ENCODE data around the gene KCNK16. TPM values are rescaled to one million over a fixed set of nuclear protein-coding genes. Genes with fewer than 3 reads are reported as not detected.

KCNK16 gene
- total and polyA plus RNA-seq, 2 of the 4 experiments (the other 2 are of a cell fraction) = not detected

DNA sequence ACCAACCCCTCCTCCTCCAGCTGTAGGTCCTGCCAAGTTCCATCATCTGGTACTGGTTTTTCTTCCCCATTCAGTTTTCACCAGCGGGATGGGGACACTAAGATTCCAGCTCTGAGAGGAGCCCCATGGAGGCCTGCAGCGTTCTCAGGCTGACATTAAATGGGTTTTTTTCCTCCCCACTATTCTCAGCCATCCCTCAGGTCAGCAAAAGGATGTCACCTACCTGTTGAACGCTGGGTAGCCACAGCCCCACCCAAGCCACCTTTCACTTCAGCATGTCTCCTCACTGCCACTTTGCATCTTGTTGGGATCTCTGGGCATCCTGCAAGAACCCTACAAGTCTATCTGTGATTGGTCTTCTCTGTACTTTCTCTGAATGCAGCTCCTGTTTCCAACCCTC lies 15.0 kb downstream of the KCNK16 start:
- Histone ChIP-seq H3K14ac (replicated peaks; ENCODE audit: low read depth, low read length) (no peak overlapping the region), H4K8ac (ENCODE audit: low read depth in 2 of 2, low read length in 2 of 2) (no peak overlapping the region), H3K27me3 (ENCODE audit: control insufficient read depth, insufficient read depth, low read length) (peaks cover 6% of the 10 kb centered on the region; the same call in 1 of the 2 replicates), H3K4me2 (ENCODE audit: low read depth, low read length) (no peak overlapping the region), H2AK5ac (ENCODE audit: low read depth, low read length) (no peak overlapping the region), H4K20me1 (ENCODE audit: insufficient read depth, low read length) (no peaks in the 10 kb centered on the region), H3K36me3 (ENCODE audit: control insufficient read depth, insufficient read depth, low read length) (no peaks in the 10 kb centered on the region), H2BK120ac (ENCODE audit: low read depth, low read length) (no peak overlapping the region), H2BK15ac (ENCODE audit: low read depth, low read length) (no peak overlapping the region), H2AFZ (replicated peaks; ENCODE audit: low read length, poor library complexity) (no peak overlapping the region), H2BK5ac (ENCODE audit: low read depth, low read length, poor library complexity, severe bottlenecking) (no peak overlapping the region), H3K23ac (ENCODE audit: low read depth, low read length) (no peak overlapping the region), H4K91ac (ENCODE audit: insufficient read depth, low read depth, low read length) (no peak overlapping the region), H3K9me3 (ENCODE audit: control insufficient read depth, insufficient read depth, low read length) (no peaks in the 10 kb centered on the region), H3K79me1 (ENCODE audit: low read depth in 1 of 2, low read length in 2 of 2) (no peaks in the 10 kb centered on the region), H2BK20ac (ENCODE audit: low read depth, low read length) (no peak overlapping the region), H3K27ac (ENCODE audit: insufficient read depth, low read length) (no peak overlapping the region), H3K4me1 (ENCODE audit: control insufficient read depth, insufficient read depth, low read length) (no peaks in the 10 kb centered on the region), H3K56ac (ENCODE audit: extremely low read depth, insufficient read depth, low read length) (no peak overlapping the region), H2AK9ac (replicated peaks; ENCODE audit: low read depth, low read length, poor library complexity) (no peak overlapping the region), H3K4me3 (ENCODE audit: insufficient read depth, low read depth, low read length) (no peak overlapping the region), H3K4ac (ENCODE audit: low read depth, low read length) (no peak overlapping the region), H3K9ac (ENCODE audit: low read depth, low read length) (no peak overlapping the region), H4K5ac (ENCODE audit: low read depth, low read length) (no peak overlapping the region), H3K18ac (ENCODE audit: low read depth, low read length) (no peak overlapping the region), H3K9me1 (ENCODE audit: insufficient read depth, low read length) (no peaks in the 10 kb centered on the region)
- 31% methylated on average over 3 of the region's 3 CpGs; no CpG with 5 or more reads in 1 of the 2 experiments for WGBS, 2 experiments (ENCODE audit: extremely low coverage in 2 of 2, insufficient read length in 1 of 2)
- CTCF ChIA-PET = interaction anchor here (1.9 kb wide), 1 partner anchor 334 kb away, joined by 6 read pairs; no protein-coding TSS in a partner anchor
- DNase-seq (no peak), ATAC-seq (ENCODE audit: low read depth) (no peak)
- no TSS peak for BruUV-seq (replicated peaks)
- TF ChIP-seq USF2 (IDR thresholded peaks at IDR 0.05; ENCODE audit: low read depth, low read length) (no peak), RAD21 (IDR thresholded peaks at IDR 0.05; ENCODE audit: low read length) (no peak), FOS (IDR thresholded peaks at IDR 0.05; ENCODE audit: low read depth, low read length) (no peak), CEBPB (IDR thresholded peaks at IDR 0.05; ENCODE audit: low read depth, low read length) (no peak), NFE2L2 (IDR thresholded peaks at IDR 0.05; ENCODE audit: low read depth, low read length) (no peak), BHLHE40 (IDR thresholded peaks at IDR 0.05; ENCODE audit: low read depth, low read length) (no peak), MAFK (IDR thresholded peaks at IDR 0.05; ENCODE audit: low read depth, low read length) (no peak), MAZ (IDR thresholded peaks at IDR 0.05; ENCODE audit: borderline replicate concordance, low read depth, low read length) (no peak), CHD1 (IDR thresholded peaks at IDR 0.05; ENCODE audit: low read depth, low read length) (no peak)
- POLR2A ChIA-PET (ENCODE audit: unreplicated experiment) = no interaction called here
- in situ Hi-C loops (cut with MboI; ENCODE audit: low sequenced_read_pairs) = loop anchor here (5.0 to 10.0 kb wide), 3 partner anchors 140 to 435 kb away; no protein-coding TSS in a partner anchor
- intact Hi-C loops (cut with micrococcal nuclease) = no loop called here
- dilution Hi-C loops (cut with HindIII; ENCODE audit: low sequenced_read_pairs, unreplicated experiment) = no loop called here

All from IMR-90 (cell line).